HG03571 (cell line): ENCODE measurements around the gene GCC2.
"Not testable (repeated sequence)": the region's sequence is repeated elsewhere in the genome, so short reads cannot be mapped to it uniquely, and the experiment has no call there.

ENCODE experiments used
- ATAC-seq: cut with Tn5 transposase; IDR thresholded peaks from one replicate; pipeline ENCODE4 v1.9.1; 2021; ENCODE audit not compliant: unreplicated experiment

The GCC2 gene

DNA sequence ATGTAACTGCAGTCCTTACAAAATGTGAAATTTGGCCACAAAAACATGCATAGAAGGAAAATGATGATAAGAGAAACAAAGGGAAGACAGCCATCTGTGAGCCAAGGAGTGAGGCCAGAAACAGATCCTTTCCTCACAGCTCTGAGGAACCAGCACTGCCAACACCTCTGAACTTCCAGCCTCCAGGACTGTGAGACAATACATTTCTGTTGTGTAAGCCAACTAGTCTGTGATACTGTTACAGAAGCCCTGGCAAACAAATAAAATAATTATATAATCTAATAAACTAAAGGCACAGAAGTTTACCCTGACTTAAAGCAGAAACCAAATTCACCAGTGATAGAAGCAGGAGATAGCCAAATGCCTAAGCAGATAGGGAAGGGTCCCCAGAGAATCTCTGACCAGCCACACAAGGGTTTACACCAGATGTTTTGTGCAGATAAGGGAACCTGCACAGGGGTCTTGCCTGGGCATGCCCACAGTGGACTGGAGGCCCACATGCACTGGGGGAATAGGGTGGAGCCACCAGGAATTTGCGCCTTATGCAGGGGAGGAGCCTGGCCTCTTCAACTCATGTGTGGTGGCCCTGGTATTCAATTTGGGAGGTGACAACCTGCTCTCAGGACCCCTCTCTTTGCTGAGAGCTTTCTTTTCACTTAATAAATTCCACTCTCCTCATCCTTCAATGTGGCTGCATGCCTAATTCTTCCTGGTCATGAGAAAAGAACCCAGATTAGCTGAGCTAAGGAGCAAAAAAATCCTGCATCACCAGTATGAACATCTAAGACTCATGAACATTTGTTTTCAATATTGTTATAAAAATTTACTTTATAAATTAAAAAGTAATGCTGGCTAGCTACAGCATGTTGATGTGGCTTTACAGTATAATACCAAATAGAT is 3.8 kb upstream of the GCC2 start:
- no peak for ATAC-seq

DNA sequence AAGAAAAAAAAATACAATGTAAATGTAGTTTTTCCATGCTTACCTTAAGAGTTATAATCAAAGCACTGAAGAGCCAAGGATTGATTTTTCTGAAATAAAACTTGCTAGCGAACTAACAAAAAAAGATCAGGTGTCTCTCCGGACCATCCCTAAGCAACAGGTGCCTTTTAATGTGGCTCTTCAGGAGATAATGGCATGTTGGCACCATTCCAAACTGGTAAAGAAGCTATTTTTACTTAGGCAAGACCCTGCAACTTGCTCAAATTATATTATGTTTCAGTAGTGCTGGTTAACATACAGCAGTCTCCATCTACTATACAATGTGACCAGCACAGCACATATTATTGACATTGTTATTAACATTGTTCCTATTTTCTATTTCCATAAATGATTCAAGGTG is 2.3 kb upstream of the GCC2 start:
- no peak for ATAC-seq

GRCh38 chr2:108447947-108448677 is 894 bp upstream of the GCC2 start:
- no peak for ATAC-seq

DNA sequence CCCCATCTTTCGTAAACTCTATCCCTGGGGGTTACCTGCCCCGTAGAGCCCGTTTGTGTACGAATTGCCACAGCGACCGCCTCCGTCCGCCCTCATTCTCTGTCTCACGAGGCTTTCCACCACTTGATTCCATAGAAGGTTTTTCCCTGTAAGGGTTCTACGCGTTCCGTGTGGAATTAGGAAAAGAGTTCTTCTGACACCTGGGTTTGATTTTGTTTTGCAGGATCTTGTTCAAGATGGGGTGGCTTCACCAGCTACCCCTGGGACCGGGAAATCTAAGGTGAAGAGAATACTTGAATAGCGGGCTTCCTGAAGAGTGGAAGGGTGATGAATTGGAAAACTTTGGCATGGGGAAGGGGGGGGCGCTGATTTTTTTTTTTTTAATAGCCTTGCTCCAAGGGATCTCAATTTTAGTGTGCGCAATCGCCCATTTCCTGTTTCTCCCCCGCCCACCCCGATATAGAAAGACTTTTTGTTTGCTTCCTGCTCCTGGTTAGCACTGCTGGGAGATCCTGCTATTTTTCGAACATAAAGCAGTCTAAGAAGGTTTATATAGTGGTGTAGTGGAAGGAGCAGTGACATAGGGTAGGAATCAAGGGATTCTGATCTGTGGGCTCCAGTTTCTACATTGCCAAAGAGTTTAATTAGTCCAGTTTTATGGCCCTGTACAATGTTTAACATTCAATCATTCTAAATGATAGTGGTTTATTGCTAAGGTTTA is 564 bp downstream of the GCC2 start:
- peak; percentile 27 for ATAC-seq

GRCh38 chr2:108450863-108451262 is 1.9 kb downstream of the GCC2 start:
- ATAC-seq: no peak

DNA sequence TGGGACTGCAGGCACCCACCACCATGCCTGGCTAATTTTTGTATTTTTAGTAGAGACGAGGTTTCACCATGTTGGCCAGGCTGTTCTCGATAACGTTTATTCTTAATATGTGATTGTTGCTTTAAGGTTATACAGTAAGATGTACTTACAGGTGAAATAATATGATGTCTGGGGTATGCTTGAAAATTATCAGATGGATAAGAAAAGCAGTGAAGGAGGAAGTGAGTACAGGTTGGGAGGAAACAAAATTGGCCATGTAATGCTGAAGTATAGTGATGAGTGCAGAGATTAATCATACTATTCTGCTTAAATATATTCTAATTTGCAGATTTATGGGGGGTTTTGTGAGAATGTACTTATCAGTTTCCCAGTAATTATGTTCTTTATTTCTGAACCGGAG is 3.0 kb downstream of the GCC2 start:
- no peak for ATAC-seq

DNA sequence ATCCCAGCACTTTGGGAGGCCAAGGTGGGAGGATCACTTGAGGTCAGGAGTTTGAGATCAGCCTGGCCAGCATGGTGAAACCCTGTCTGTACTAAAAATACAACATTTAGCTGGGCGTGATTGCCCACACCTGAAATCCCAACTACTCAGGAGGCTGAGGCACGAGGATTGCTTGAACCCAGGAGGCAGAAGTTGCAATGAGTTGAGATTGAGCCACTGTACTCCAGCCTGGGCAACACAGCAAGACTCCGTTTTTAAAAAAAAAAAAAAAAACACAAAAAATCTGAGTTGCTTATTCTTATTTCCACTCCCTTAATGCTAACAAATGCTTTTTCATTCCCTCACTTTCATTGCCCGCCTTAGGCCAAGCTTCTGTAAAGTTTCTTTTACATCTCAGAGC is 4.5 kb downstream of the GCC2 start:
- ATAC-seq: not testable (repeated sequence)

DNA sequence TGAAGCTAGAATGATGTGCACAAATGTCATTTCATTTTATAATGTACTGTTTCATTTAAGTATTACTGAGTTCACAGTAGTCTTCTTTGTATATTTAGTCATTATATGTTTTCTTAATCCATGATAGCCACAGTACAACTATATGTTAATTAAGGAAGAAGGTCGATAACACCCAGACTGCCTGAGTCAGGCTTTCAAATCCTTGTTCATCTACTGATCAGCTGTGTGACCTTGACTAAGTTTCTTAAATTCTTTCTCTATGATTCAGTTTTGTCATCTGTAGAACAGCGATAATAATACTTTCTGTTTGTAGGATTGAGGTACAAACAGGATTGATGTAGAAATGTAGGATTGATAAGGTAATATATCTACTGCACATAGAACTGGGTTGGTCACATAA is 5.4 kb downstream of the GCC2 start:
- no peak for ATAC-seq

GRCh38 chr2:108455571-108455970 is 6.6 kb downstream of the GCC2 start:
- no peak for ATAC-seq

- ATAC-seq: no peak
Observed at GRCh38 chr2:108458082-108458481, 9.1 kb downstream of the GCC2 start.

GRCh38 chr2:108459441-108459840 is 10.4 kb downstream of the GCC2 start:
- no peak for ATAC-seq

- ATAC-seq: peak; percentile 81
Observed at GRCh38 chr2:108460345-108461037, 11.5 kb downstream of the GCC2 start.

DNA sequence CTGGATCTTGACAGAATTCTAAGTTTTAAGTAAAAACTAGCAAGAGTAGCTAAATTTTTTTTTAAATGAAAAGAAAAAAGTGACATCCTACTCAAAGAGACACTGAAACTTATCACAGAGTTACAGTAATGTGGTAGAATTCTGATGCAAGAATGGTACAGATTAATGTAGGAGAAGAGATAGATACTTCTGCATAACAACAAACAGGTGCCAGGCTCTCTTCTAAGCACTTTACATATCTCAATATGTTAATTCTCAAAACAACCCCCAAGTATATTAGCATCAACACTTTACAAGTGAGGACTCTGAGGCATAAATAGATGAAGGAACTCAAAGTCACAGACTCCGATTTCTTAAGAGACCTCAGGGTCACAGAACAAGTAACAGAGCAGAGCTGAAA is 28.1 kb downstream of the GCC2 start:
- no peak for ATAC-seq

DNA sequence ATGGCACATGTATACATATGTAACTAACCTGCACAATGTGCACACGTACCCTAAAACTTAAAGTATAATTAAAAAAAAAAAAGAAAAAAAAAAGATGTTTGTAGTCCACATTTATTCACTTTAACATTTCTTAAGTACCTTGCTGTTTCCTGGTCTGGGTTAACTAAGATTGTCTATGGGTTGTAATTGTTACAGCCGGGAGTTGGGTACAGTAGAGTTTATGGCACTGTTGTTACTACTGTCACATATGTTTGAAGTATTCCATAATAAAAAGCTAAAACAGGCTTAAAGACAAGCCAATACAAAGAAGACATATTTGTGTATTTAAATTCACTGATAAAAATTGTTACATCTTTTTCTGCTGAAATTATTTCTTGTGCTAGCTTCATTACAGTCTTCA is 36.2 kb downstream of the GCC2 start:
- ATAC-seq: no peak

GRCh38 chr2:108490506-108491122 is 41.6 kb downstream of the GCC2 start:
- no peak for ATAC-seq

DNA sequence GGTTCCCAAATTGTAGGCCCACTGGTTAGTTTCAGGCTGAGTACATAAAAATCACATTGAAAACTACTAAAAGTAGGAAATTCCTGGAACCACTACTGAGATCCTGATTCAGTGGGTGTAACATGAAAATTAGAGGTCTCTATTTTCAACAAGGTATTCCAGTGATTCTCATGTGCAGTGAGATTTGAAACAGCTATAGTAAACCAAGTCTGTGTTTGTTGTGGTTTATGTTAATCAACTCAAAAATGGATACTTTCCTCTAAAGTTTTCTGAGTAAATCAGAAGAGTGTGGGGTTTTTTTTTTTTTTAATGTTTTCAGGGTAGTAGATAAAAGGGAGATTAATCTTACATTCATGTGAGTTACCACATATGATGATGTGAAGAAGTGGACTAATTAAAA is 42.8 kb downstream of the GCC2 start:
- no peak for ATAC-seq

DNA sequence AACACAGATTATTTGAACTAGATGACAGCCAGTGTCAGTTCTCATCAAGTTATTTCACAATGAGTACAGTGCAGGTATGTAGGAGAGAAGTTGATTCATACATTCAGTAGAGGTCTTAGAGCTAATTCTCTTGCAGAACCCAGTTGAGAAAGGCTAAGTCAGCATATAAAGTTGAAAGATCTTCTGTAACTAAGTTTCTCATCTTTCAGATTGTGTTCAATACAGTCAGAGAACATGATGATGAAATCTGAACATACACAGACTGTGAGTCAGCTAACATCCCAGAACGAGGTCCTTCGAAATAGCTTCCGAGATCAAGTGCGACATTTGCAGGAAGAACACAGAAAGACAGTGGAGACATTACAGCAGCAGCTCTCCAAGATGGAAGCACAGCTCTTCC is 43.4 kb downstream of the GCC2 start:
- ATAC-seq: no peak

DNA sequence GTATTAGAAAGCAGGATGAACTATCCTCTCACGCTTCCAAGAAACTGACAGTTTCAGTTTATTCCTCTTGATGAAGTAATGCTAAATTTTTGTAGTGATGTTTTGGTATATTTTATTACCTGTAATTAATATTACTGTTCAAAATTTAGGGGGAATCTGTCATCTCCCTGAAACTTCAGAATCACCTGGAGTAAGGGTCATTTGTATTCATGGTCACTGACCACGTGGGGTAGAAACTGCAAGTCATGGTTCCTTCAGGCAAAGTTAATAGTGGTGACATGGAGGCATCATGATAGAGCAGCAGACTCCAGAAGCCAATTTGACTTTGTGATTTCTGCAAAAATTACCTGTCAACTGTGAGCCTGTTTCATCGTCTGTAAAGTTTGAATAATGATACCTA is 47.2 kb downstream of the GCC2 start:
- not testable (repeated sequence) for ATAC-seq

GRCh38 chr2:108507620-108508019 is 58.6 kb downstream of the GCC2 start:
- not testable (repeated sequence) for ATAC-seq

- not testable (repeated sequence) for ATAC-seq
Observed at GRCh38 chr2:108512431-108512830, 63.4 kb downstream of the GCC2 start.

DNA sequence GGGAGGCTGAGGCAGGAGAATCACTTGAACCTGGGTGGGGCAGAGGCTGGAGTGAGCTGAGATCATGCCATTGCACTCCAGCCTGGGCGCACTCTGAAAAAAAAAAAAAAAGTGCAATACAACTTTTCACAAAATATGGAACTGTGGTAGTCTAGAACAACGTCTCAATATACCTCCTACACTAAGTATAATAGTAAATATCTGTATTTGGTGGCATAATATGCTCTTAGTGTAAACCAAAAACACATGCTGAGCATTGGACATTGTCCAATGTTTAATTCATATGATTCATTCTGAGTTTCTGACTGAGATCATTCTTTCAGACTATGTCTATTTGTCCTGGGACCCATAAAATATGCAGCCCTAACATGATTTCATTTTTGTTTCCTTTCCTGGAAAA is 65.5 kb downstream of the GCC2 start:
- not testable (repeated sequence) for ATAC-seq
